D721Med (cell line): Measurements from ENCODE around the gene ETV3.

Experiments
- DNase-seq: peaks from one replicate; pipeline ENCODE4 v3.0.0; 2011; ENCODE audit warnings: low spot score; ENCODE audit not compliant: insufficient read length
- FAIRE-seq: peaks from 2 replicates; lab custom pipeline; 2011; peaks lifted over from hg19 to GRCh38; lab: Jason Lieb, UNC
- CTCF ChIP-seq: IDR thresholded peaks from 2 replicates; pipeline ENCODE4 v1.5.1; 2012; ENCODE audit warnings: mild to moderate bottlenecking, control low read depth; ENCODE audit not compliant: insufficient read depth; ENCODE audit errors: missing control alignments

Gene ETV3

DNA sequence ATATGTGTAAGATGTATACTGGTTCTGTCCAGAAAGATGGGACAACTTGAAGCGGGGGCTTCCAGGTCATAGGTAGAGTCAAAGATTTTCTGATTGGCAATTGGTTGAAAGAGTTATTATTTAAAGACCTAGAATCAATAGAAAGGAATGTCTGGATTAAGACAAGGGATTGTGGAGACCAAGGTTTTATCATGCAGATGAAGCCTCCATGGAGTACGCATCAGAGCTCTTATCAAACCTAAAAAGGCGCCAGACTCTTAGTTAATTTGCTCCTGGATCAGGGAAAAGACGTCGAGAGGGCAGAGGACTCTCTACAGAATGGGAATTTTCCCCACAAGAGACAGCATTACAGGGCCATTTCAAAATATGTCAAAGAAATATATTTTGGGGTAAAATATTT, 23.7 kb upstream of the ETV3 start:
- FAIRE-seq: no peak
- no peak for DNase-seq
- TF ChIP-seq CTCF: no peak

GRCh38 chr1:157158967-157159366, 20.8 kb upstream of the ETV3 start:
- no peak for FAIRE-seq
- no peak for TF ChIP-seq CTCF

GRCh38 chr1:157157501-157158190, 19.5 kb upstream of the ETV3 start:
- FAIRE-seq: no peak
- DNase-seq: no peak

More at GRCh38 chr1:157158967-157159366, 20.8 kb upstream of the ETV3 start:
- no peak for DNase-seq

DNA sequence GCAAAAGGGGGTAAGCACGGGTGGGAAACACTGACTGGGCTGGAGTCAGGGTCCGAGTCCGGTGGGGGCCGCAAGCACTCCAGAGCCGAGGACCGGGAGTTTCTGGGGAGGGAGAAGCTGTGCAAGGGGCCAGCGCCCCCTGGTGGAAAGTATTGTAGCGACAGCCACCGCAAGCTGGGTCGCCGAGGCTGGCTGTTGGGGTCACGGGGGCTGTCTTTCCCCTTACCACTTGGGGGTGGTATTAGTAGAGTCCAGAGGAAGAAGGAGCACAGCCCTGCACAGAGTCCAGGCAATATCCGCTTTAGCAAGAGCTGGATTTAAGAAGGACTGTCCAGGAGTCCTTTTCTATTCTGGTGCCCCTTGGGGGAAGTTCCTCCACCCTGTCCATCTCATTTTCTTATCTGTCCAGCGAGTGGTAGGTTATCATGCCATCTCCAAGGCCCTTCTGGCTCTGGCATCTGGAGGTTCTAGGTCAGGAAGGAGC, 17.9 kb upstream of the ETV3 start:
- TF ChIP-seq CTCF: peak; percentile 96
- DNase-seq (no peak), FAIRE-seq (no peak)

More at GRCh38 chr1:157157501-157158190, 19.5 kb upstream of the ETV3 start:
- TF ChIP-seq CTCF: no peak

DNA sequence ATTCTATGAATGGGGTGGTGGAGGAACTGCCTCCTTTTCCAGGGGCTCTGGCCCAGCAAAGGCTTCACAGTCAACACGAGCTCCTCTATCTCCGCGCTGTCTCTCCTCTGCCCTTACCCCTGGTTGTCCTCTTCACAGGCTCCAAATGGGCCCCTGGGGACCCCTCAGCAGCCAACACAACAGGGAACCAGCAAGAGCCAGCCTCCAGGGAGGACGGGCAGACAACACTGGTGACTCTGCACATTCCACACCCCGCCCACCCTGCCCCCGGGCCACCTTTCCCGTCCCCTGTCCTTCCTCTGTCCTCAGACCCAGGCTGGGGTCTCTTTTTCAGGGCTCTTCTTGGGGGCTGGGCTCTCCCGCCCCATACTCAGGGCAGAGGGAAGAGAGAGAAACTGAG, 17.5 kb upstream of the ETV3 start:
- DNase-seq (no peak), FAIRE-seq (no peak)
- no peak for TF ChIP-seq CTCF

GRCh38 chr1:157154940-157155514, 16.8 kb upstream of the ETV3 start:
- DNase-seq (no peak), FAIRE-seq (no peak)
- TF ChIP-seq CTCF: no peak

DNA sequence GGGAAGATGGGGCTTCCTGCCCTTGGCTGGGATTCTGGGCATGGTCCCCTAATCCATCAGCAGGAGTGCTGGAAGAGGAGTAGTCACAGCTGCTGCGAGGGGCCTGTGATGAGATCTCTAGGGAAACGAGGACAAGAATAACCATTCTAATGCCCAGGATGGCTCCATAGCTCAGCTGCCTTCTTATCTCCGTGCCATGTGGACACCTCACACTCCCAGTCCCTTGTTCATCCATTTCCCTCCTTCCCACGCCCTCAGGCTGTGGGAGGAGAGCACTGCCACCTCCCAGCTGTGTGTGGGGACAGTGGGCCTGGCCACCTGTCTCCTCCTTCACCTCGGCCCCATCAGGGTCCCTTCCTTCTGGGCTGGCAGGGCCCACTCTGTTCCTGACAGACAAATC, 16.1 kb upstream of the ETV3 start:
- TF ChIP-seq CTCF: no peak
- no peak for DNase-seq
- no peak for FAIRE-seq
